Hepatocyte (in vitro differentiated cells): ENCODE measurements around the gene SGMS1. TPM values are rescaled to one million over a fixed set of nuclear protein-coding genes. Genes with fewer than 3 reads are reported as not detected.
"Not testable (repeated sequence)": the region's sequence is repeated elsewhere in the genome, so short reads cannot be mapped to it uniquely, and the experiment has no call there.

Experiments
- DNase-seq: peaks from one replicate; pipeline ENCODE4 v3.0.0-alpha.2; 2016; ENCODE audit warnings: low spot score
- H2AFZ ChIP-seq: fragments of 200-600 bp; sonication (generic); 2 replicates; pipeline ENCODE4 v1.6.0; 2016; ENCODE audit warnings: antibody characterized with exemption, mild to moderate bottlenecking
- H3K27ac ChIP-seq: fragments of 200-600 bp; sonication (generic); 2 replicates; pipeline ENCODE4 v1.5.1; 2016; ENCODE audit warnings: mild to moderate bottlenecking
- H3K27me3 ChIP-seq: fragments of 200-600 bp; sonication (generic); 2 replicates; pipeline ENCODE4 v1.6.1; 2016
- H3K36me3 ChIP-seq: fragments of 200-600 bp; sonication (generic); replicated peaks from 2 replicates; pipeline ENCODE4 v1.5.1; 2016; ENCODE audit warnings: low read depth; ENCODE audit not compliant: insufficient read depth
- H3K4me1 ChIP-seq: fragments of 200-600 bp; sonication (generic); 2 replicates; pipeline ENCODE4 v1.5.1; 2016; ENCODE audit warnings: mild to moderate bottlenecking, moderate library complexity; ENCODE audit not compliant: insufficient read depth
- H3K4me2 ChIP-seq: fragments of 200-600 bp; sonication (generic); 2 replicates; pipeline ENCODE4 v1.6.0; 2016
- H3K4me3 ChIP-seq: fragments of 200-600 bp; sonication (generic); 2 replicates; pipeline ENCODE4 v1.5.1; 2016; ENCODE audit warnings: mild to moderate bottlenecking
- H3K79me2 ChIP-seq: fragments of 200-600 bp; sonication (generic); 2 replicates; pipeline ENCODE4 v1.6.0; 2017; ENCODE audit warnings: mild to moderate bottlenecking
- H3K9me2 ChIP-seq: fragments of 200-600 bp; sonication (generic); replicated peaks from 2 replicates; pipeline ENCODE4 v1.6.0; 2017; ENCODE audit warnings: mild to moderate bottlenecking; ENCODE audit not compliant: insufficient read depth
- H3K9me3 ChIP-seq: fragments of 200-600 bp; sonication (generic); 2 replicates; pipeline ENCODE4 v1.5.1; 2016; ENCODE audit warnings: low read depth, mild to moderate bottlenecking
- H4K20me1 ChIP-seq: fragments of 200-600 bp; sonication (generic); 2 replicates; pipeline ENCODE4 v1.6.0; 2016; ENCODE audit warnings: mild to moderate bottlenecking; ENCODE audit not compliant: insufficient read depth, poor library complexity, severe bottlenecking
- CTCF ChIP-seq: fragments of 200-600 bp; sonication (generic); IDR thresholded peaks from 2 replicates; pipeline ENCODE4 v1.5.1; 2016; ENCODE audit warnings: antibody characterized with exemption, mild to moderate bottlenecking; ENCODE audit not compliant: poor library complexity
- EZH2 ChIP-seq: fragments of 200-600 bp; sonication (generic); IDR thresholded peaks from 2 replicates; pipeline ENCODE4 v1.6.1; 2016; ENCODE audit warnings: antibody characterized with exemption, mild to moderate bottlenecking, borderline replicate concordance
- EZH2phosphoT487 ChIP-seq: fragments of 200-600 bp; sonication (generic); IDR thresholded peaks from one replicate; pipeline ENCODE4 v1.6.1; 2018; ENCODE audit warnings: antibody characterized with exemption, mild to moderate bottlenecking, low read depth, moderate library complexity; ENCODE audit not compliant: unreplicated experiment, severe bottlenecking
- WGBS: methylation state at CpG from one replicate; pipeline ENCODE4 v1.1.6; 2016; ENCODE audit warnings: low lambda C conversion rate; ENCODE audit errors: missing lambda C conversion rate; 5-methylcytosine and 5-hydroxymethylcytosine counted together
- polyA plus RNA-seq: library from polyadenylated mRNA; unstranded; fragments of >200 nt; fragmentation: Nextera tagmentation; extraction: Ambion mirVana; gene quantifications from 2 replicates; pipeline ENCODE4 v1.2.1, GENCODE V29; 2016
- total RNA-seq: library from RNA; depleted of rRNA; stranded (reverse); fragments of >200 nt; gene quantifications from 2 replicates; pipeline ENCODE4 v1.2.3, GENCODE V29; 2014

Gene SGMS1
- total RNA-seq (62.3 and 87.8 TPM in 2 replicates), polyA plus RNA-seq (28.1 and 35.1 TPM in 2 replicates)

GRCh38 chr10:50623663-50624412 is at the start of gene SGMS1:
TSS of gene SGMS1 (minus strand) at chr10:50623956. CDS start at chr10:50344114, 279,842 bp downstream.
- H2AFZ ChIP-seq = peak within 1 kb of the TSS; percentile 97
- WGBS = under 1% methylated on average over 71 of the region's 74 CpGs
- H3K27me3 ChIP-seq = no peaks in the 10 kb centered on the region
- no peaks in the 10 kb centered on the region for H3K36me3 ChIP-seq
- TF ChIP-seq CTCF = no peak
- no peak for TF ChIP-seq EZH2phosphoT487
- no peak for TF ChIP-seq EZH2
- peaks cover 8% of the 10 kb centered on the region for H4K20me1 ChIP-seq
- H3K79me2 ChIP-seq = peaks cover 29% of the 10 kb centered on the region
- no peaks in the 10 kb centered on the region for H3K9me2 ChIP-seq
- H3K9me3 ChIP-seq = no peaks in the 10 kb centered on the region
- H3K4me1 ChIP-seq = peaks cover 14% of the 10 kb centered on the region
- H3K4me2 ChIP-seq = peak within 1 kb of the TSS; percentile 82
- H3K4me3 ChIP-seq = peak within 1 kb of the TSS; percentile 76
- peak; percentile 94 for DNase-seq
- H3K27ac ChIP-seq = peak within 1 kb of the TSS; percentile 99

- not testable (repeated sequence) for H2AFZ ChIP-seq, H3K9me3 ChIP-seq, H3K79me2 ChIP-seq, H3K27me3 ChIP-seq, H3K4me3 ChIP-seq, H3K4me1 ChIP-seq, H3K4me2 ChIP-seq, H4K20me1 ChIP-seq, H3K9me2 ChIP-seq, H3K27ac ChIP-seq, DNase-seq, H3K36me3 ChIP-seq
- 92% methylated on average over 1 of the region's 1 CpG for WGBS
Measured at GRCh38 chr10:50672152-50672551, 48.4 kb upstream of the SGMS1 start.

GRCh38 chr10:50671645-50672044 is 47.9 kb upstream of the SGMS1 start:
- not testable (repeated sequence) for H4K20me1 ChIP-seq, H3K4me2 ChIP-seq, H3K9me2 ChIP-seq, H3K9me3 ChIP-seq, H3K79me2 ChIP-seq, H3K27ac ChIP-seq, H3K36me3 ChIP-seq, H3K4me1 ChIP-seq, H3K27me3 ChIP-seq, H2AFZ ChIP-seq, DNase-seq, H3K4me3 ChIP-seq
- 82% methylated on average over 2 of the region's 2 CpGs for WGBS

GRCh38 chr10:50669957-50670356 is 46.2 kb upstream of the SGMS1 start:
- not testable (repeated sequence) for H3K36me3 ChIP-seq, H3K79me2 ChIP-seq, H3K9me3 ChIP-seq, H3K27ac ChIP-seq, H3K4me1 ChIP-seq, H3K4me3 ChIP-seq, H3K27me3 ChIP-seq, H3K9me2 ChIP-seq, H3K4me2 ChIP-seq, H2AFZ ChIP-seq, H4K20me1 ChIP-seq, DNase-seq
- WGBS = 87% methylated on average over 3 of the region's 6 CpGs

- WGBS = 88% methylated on average over 1 of the region's 1 CpG
- not testable (repeated sequence) for H3K9me2 ChIP-seq, H3K27me3 ChIP-seq, H3K79me2 ChIP-seq, H3K4me1 ChIP-seq, H3K36me3 ChIP-seq, H3K27ac ChIP-seq, H3K4me2 ChIP-seq, H2AFZ ChIP-seq, DNase-seq, H4K20me1 ChIP-seq, H3K4me3 ChIP-seq, H3K9me3 ChIP-seq
Measured at GRCh38 chr10:50667353-50667752, 43.6 kb upstream of the SGMS1 start.

GRCh38 chr10:50662420-50662819 is 38.7 kb upstream of the SGMS1 start:
- not testable (repeated sequence) for H3K36me3 ChIP-seq, DNase-seq, H3K4me1 ChIP-seq, H3K79me2 ChIP-seq, H3K9me3 ChIP-seq, H3K27me3 ChIP-seq, H3K27ac ChIP-seq, H2AFZ ChIP-seq, H4K20me1 ChIP-seq, H3K4me2 ChIP-seq, H3K9me2 ChIP-seq, H3K4me3 ChIP-seq
- 92% methylated on average over 5 of the region's 5 CpGs for WGBS

DNA sequence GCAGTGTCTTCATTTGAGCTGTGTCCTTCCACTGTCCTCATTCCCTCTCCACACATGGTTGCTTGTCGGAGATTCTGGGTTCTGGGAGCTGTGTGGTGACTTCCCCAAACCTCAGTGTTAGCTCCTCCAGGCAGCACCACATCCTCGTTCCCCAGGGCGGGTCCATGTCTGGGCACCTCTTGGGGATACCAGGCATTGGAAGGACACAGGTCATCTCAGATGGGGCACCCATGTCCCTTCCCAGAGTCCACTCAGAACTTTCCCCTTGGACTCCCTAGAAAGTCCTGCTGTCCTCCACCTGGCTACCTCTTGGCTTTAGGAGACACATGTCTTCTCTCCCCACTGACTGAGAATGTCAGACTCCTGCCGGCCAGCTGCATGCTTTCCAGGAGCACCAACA is 37.8 kb upstream of the SGMS1 start:
- H3K4me1 ChIP-seq, H4K20me1 ChIP-seq, H3K4me3 ChIP-seq, H3K27ac ChIP-seq, H3K79me2 ChIP-seq, H3K9me3 ChIP-seq, H3K36me3 ChIP-seq, H2AFZ ChIP-seq, H3K9me2 ChIP-seq, DNase-seq, H3K4me2 ChIP-seq, H3K27me3 ChIP-seq: not testable (repeated sequence)
- 92% methylated on average over 4 of the region's 4 CpGs for WGBS
